DND-41 (cell line): ENCODE results near the gene ZNF133.
"Not testable (repeated sequence)": the region's sequence is repeated elsewhere in the genome, so short reads cannot be mapped to it uniquely, and the experiment has no call there.

Experiments
- ATAC-seq: fragments of 200-7000 bp; cut with Tn5 transposase; 3 replicates; pipeline ENCODE4 v1.9.1; 2021; ENCODE audit warnings: low read depth; ENCODE audit not compliant: insufficient read depth
- DNase-seq: peaks from one replicate; pipeline ENCODE4 v3.0.0-alpha.2; 2020
- H2AFZ ChIP-seq: 2 replicates; pipeline ENCODE4 v1.6.0; 2012; ENCODE audit warnings: low read depth, low read length
- H3K27ac ChIP-seq: 2 replicates; pipeline ENCODE4 v1.5.1; 2012; ENCODE audit warnings: low read length, inconsistent platforms
- H3K27me3 ChIP-seq: fragments of 200-600 bp; sonication (generic); 2 replicates; pipeline ENCODE4 v1.6.0; 2012; ENCODE audit warnings: low read length, mild to moderate bottlenecking, inconsistent platforms; ENCODE audit not compliant: insufficient read depth, poor library complexity
- H3K36me3 ChIP-seq: 2 replicates; pipeline ENCODE4 v1.5.1; 2012; ENCODE audit warnings: low read length, inconsistent platforms; ENCODE audit not compliant: insufficient read depth
- H3K4me1 ChIP-seq: 2 replicates; pipeline ENCODE4 v1.5.1; 2012; ENCODE audit warnings: mild to moderate bottlenecking, low read length; ENCODE audit not compliant: insufficient read depth
- H3K4me2 ChIP-seq: 2 replicates; pipeline ENCODE4 v1.6.0; 2012; ENCODE audit warnings: mild to moderate bottlenecking, moderate library complexity, low read length, inconsistent platforms; ENCODE audit not compliant: insufficient read depth
- H3K4me3 ChIP-seq, 2 experiments: fragments of 200-600 bp in 1 of 2; shearing (Covaris generic) in 1 of 2; 2 replicates each; pipeline ENCODE4 v1.5.1; 2012 to 2016; ENCODE audit warnings: inconsistent platforms in 2 of 2, low read length in 2 of 2, mild to moderate bottlenecking in 2 of 2, low read depth in 1 of 2, moderate library complexity in 1 of 2
- H3K79me2 ChIP-seq: 2 replicates; pipeline ENCODE4 v1.6.0; 2012; ENCODE audit warnings: low read length, inconsistent platforms; ENCODE audit not compliant: insufficient read depth
- H3K9ac ChIP-seq: 2 replicates; pipeline ENCODE4 v1.6.0; 2012; ENCODE audit warnings: low read depth, mild to moderate bottlenecking, inconsistent platforms, low read length, moderate library complexity
- H3K9me3 ChIP-seq: 2 replicates; pipeline ENCODE4 v1.5.1; 2012; ENCODE audit warnings: low read length, moderate library complexity, mild to moderate bottlenecking, inconsistent platforms; ENCODE audit not compliant: insufficient read depth, severe bottlenecking
- H4K20me1 ChIP-seq: 2 replicates; pipeline ENCODE4 v1.6.0; 2012; ENCODE audit warnings: low read length; ENCODE audit not compliant: insufficient read depth
- CTCF ChIP-seq: IDR thresholded peaks from 2 replicates; pipeline ENCODE4 v1.5.1; 2012; ENCODE audit warnings: borderline replicate concordance, low read length, moderate library complexity, mild to moderate bottlenecking; ENCODE audit not compliant: poor library complexity, severe bottlenecking; ENCODE audit errors: extremely low read depth
- EZH2 ChIP-seq: IDR thresholded peaks from 3 replicates; pipeline ENCODE4 v1.6.1; 2012; ENCODE audit warnings: borderline replicate concordance, low read depth, mild to moderate bottlenecking, moderate library complexity, low read length, inconsistent platforms; ENCODE audit not compliant: severe bottlenecking

The ZNF133 gene

GRCh38 chr20:18323705-18324104 is 35.4 kb downstream of the ZNF133 start:
- no peak overlapping the region for H3K9ac ChIP-seq

GRCh38 chr20:18324596-18325089 is 36.3 kb downstream of the ZNF133 start:
- no peaks in the 10 kb centered on the region for H3K27me3 ChIP-seq
- H3K9ac ChIP-seq, result no peak overlapping the region
- no peak for ATAC-seq
- no peak overlapping the region for H2AFZ ChIP-seq
- no peak overlapping the region for H3K4me3 ChIP-seq
- no peaks in the 10 kb centered on the region for H3K36me3 ChIP-seq
- H3K4me2 ChIP-seq, result no peak overlapping the region
- no peaks in the 10 kb centered on the region for H3K4me1 ChIP-seq
- no peak for TF ChIP-seq EZH2
- no peak for TF ChIP-seq CTCF
- no peaks in the 10 kb centered on the region for H4K20me1 ChIP-seq
- no peak for DNase-seq
- H3K79me2 ChIP-seq, result no peaks in the 10 kb centered on the region
- peaks cover 16% of the 10 kb centered on the region for H3K9me3 ChIP-seq
- no peak overlapping the region for H3K27ac ChIP-seq

More at GRCh38 chr20:18323705-18324104, 35.4 kb downstream of the ZNF133 start:
- no peaks in the 10 kb centered on the region for H4K20me1 ChIP-seq
- H3K4me2 ChIP-seq, result no peak overlapping the region
- H3K27ac ChIP-seq, result no peak overlapping the region
- H2AFZ ChIP-seq, result no peak overlapping the region
- ATAC-seq (no peak), DNase-seq (no peak)
- H3K36me3 ChIP-seq, result no peaks in the 10 kb centered on the region
- no peaks in the 10 kb centered on the region for H3K27me3 ChIP-seq
- no peak overlapping the region for H3K4me3 ChIP-seq
- no peaks in the 10 kb centered on the region for H3K79me2 ChIP-seq
- H3K9me3 ChIP-seq, result peaks cover 15% of the 10 kb centered on the region
- TF ChIP-seq EZH2 (no peak), CTCF (no peak)
- no peaks in the 10 kb centered on the region for H3K4me1 ChIP-seq

DNA sequence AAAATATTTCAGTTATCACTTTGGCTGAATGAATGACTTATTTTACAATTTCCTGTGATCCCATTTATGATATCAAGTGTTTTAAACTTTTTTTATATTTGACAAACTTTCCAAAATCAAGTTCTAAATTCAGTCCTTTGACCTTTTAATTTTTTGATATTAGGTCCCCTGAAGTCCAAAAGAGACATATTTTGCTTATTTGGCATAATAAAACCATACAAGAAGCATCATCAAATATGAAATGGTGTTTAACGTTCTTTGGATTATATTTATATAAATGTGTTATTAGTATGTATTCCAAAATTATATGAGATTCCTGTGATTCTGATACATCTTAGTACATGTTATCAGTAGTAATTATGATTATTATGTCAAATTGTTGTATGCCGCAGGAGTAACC is 38.7 kb downstream of the ZNF133 start:
- ATAC-seq (no peak), DNase-seq (no peak)
- H3K79me2 ChIP-seq, result no peaks in the 10 kb centered on the region
- H3K4me2 ChIP-seq, result no peak overlapping the region
- H4K20me1 ChIP-seq, result no peaks in the 10 kb centered on the region
- no peak overlapping the region for H3K4me3 ChIP-seq
- H2AFZ ChIP-seq, result no peak overlapping the region
- peaks cover 25% of the 10 kb centered on the region for H3K9me3 ChIP-seq
- TF ChIP-seq CTCF, result no peak
- TF ChIP-seq EZH2, result no peak
- H3K27ac ChIP-seq, result no peak overlapping the region
- H3K4me1 ChIP-seq, result no peaks in the 10 kb centered on the region
- H3K36me3 ChIP-seq, result no peaks in the 10 kb centered on the region
- H3K9ac ChIP-seq, result no peak overlapping the region
- no peaks in the 10 kb centered on the region for H3K27me3 ChIP-seq

- DNase-seq, result no peak
- Histone ChIP-seq H3K4me1 (no peaks in the 10 kb centered on the region), H4K20me1 (no peaks in the 10 kb centered on the region), H3K36me3 (no peaks in the 10 kb centered on the region), H3K79me2 (no peaks in the 10 kb centered on the region), H3K27ac (no peak overlapping the region), H3K4me2 (no peak overlapping the region), H2AFZ (no peak overlapping the region), H3K9me3 (peaks cover 25% of the 10 kb centered on the region), H3K4me3 (no peak overlapping the region), H3K9ac (no peak overlapping the region), H3K27me3 (no peaks in the 10 kb centered on the region)
- no peak for TF ChIP-seq EZH2
- no peak for TF ChIP-seq CTCF
- ATAC-seq, result no peak
Measured at GRCh38 chr20:18331694-18332093, 43.4 kb downstream of the ZNF133 start.

GRCh38 chr20:18349749-18350148 is 61.4 kb downstream of the ZNF133 start:
- H3K4me3 ChIP-seq, DNase-seq, H3K27ac ChIP-seq, H3K36me3 ChIP-seq, H3K79me2 ChIP-seq, H2AFZ ChIP-seq, H4K20me1 ChIP-seq, H3K9me3 ChIP-seq, H3K4me2 ChIP-seq, H3K4me1 ChIP-seq, ATAC-seq, H3K9ac ChIP-seq: not testable (repeated sequence)
- H3K27me3 ChIP-seq, result peaks cover 13% of the 10 kb centered on the region
